NK-92 (cell line): ENCODE data around the gene VWA8.
"Not testable (repeated sequence)": the region's sequence is repeated elsewhere in the genome, so short reads cannot be mapped to it uniquely, and the experiment has no call there.

ENCODE experiments used
- DNase-seq: peaks from one replicate; lab custom pipeline; 2025; ENCODE audit not compliant: unreplicated experiment; lab: John Stamatoyannopoulos, UW

The VWA8 gene

DNA sequence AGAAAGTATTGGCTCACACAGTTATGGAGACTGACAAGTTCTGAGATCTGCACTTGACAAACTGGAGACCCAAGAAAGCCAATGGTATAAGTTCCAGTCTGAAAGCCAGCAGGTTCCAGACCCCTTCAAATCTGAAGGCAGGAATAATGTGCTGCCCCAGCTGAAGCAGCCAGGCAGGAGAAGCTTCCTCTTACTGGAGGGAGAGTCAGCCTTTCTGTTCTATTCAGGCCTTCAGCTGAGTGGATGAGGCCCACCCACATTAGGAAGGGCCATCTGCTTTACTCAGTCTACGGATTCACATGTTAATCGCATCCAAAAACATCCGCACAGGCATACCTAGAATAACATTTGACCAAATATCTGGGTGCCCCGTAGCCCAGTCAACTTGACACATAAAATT lies 8.2 kb upstream of the VWA8 start:
- no peak for DNase-seq

DNA sequence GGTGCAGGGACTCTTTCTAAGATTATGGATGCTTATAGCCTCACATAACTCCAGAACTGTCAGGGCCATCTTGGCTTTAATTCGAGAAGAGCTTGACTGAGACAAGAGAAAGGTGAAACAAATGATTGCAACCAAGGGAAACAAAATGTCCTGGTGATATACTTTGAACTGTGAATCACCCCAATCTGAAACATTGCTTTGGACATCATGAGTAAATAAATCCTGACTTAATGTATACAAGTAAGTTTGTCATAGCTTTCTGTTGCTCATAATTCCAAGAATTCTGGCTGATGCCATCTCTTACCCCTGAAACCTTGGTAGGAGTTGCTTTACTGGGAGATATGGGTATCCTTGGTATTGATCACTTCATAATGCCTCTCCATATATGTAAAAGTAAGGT lies 5.8 kb upstream of the VWA8 start:
- no peak for DNase-seq

DNA sequence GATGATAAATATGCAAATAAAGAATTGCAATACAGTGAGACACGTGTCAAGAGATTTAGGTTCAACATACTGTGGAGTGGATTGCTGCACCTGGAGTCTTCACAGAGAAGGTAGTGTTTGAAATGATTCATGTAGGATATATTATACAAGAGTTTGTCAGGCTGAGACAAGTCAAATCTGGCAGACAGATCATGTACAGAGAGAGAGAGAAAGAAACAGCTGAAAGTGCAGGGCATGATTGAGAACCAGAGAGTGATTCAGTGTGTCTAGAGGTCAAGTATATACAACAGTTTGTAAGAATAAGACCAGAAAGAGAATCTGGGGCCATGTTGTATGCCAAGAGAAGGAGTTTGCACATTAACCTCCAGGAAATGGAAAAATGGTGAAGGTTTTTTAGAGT lies 2.1 kb upstream of the VWA8 start:
- no peak for DNase-seq

DNA sequence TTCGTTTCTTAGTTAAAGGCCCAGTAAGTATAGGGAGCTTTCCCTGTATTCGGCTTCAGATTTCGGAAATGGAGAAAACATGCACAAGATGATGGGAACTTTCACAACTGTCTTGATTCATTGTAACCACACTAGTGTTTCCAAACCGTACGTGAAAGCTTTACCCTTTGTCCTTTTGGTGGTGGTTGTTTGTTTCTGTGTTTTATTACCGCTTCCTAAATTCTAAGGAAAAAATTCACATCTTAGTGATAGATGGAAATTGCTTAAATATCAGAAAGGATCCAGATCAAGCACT lies 504 bp upstream of the VWA8 start:
- DNase-seq, result no peak

DNA sequence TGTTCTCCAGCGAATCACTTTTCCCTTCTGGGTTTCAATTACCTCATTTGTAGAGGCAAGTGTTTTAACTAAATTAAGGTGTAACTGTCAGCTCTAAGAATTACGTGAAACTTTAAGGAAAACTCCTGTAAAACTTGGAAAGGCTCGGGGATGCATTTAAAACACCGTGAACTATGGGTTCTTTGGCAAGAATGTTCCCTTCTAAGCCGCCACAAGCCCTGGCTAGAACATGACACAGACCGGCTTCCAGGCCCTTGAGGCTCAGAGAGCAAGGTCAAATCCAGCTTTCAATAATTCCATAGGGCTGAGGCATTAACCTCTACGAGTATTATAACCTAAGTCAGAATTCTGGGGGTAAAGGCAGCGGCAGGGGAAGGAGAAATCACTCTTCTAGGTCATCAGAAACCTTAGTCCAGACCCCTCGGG lies 685 bp downstream of the VWA8 start:
- no peak for DNase-seq

DNA sequence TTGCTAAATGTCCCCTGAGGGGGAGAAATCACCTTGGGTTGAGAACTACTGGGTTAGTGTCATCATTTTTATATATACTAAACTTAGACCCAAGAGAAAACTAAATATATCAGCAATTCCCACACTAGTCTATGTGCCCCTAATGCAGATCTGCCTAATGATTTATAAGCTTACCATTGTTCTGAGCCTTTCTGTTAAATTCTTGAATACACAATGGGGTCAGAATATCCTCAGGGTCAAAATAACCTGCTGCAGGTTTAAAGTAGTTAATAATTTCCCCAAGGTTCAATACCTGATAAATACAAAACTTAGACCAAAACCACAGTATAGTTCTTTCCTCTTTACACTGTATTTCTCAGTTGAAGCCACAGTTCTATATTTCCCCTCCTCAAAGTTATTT lies 4.6 kb downstream of the VWA8 start:
- DNase-seq, result no peak

DNA sequence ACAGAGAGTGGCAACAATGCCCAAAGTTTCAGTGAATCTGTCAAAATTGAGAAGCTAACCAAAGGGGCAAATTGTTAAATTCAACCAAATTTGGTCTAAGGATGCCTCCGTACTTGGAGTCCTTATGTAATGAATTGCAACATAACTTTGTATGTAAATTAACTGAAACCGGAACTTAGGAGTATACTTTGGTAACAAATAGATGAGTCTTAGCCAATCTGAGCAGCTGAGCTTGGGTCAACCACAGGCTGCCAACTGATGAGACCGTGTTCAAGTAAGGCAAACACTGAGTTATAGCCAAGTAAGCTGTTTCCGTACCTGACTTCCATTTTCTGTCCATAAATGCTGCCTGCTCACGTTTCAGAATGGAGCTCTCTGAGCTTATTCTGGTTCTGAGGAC lies 5.3 kb downstream of the VWA8 start:
- no peak for DNase-seq

DNA sequence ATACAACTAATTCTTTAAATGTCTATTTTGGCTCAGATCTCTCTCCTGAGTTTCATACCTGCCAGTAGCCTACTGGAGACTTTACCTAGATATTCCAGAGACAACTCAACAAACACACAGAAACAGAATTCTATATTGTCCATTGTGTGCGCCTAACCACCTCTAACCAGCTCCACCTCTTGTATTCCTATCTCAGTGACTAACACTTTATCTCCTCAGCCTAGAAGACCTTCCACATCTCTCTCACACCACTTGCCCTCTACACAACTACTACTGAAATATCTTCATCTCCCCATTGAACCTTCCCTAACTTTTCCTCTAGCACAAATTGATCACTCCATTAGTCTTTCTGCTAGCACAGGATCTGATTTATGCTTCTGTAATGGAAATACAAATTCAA lies 6.7 kb downstream of the VWA8 start:
- no peak for DNase-seq

DNA sequence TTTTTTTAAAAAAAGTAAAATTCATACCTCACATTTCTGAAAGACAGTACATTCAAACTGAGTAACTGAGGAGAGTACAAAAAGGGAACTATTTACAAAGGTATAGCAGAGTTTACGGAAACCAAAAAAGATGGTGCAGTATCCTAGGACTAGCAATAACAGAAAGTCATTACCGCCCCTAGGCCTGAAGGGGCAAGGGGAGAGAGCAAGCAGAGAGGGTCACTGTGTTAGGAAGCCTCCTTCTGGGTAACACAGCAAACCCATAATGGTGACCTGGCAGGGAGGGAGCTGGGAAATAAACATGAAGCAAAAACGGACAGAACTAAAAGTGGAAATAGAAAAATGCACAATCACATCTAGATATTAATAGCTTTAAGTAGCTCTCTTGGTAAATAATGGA lies 8.2 kb downstream of the VWA8 start:
- DNase-seq, result no peak

DNA sequence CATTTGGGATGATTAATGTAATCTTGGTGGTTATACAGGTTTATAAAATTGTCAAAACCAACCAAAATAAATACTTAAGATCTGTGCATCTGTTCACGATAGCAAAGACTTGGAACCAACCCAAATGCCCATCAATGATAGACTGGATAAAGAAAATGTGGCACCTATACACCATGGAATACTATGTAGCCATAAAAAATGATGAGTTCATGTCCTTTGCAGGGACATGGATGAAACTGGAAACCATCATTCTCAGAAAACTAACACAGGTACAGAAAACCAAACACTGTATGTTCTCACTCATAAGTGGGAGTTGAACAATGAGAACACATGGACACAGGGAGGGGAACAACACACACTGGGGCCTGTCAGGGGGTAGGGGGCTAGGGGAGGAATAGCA lies 11.8 kb downstream of the VWA8 start:
- DNase-seq, result not testable (repeated sequence)

DNA sequence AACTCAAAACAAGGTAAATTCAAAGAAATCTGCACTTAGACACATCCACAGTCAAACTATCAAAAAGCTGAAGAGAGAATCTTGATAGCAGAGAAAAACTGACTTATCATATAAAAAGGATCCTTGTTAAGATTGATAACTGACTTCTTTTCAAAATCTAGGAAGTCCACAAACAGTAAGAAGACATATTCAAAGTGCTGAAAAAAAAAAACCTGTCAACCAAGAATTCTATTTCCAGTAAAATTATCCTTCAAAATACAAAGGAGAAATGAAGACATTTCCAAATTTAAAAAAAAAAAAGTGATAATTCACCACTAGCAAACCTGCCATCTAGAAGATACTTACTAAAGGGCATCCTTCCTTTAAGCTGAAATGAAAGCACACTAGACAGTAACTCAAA lies 15.0 kb downstream of the VWA8 start:
- DNase-seq, result no peak

DNA sequence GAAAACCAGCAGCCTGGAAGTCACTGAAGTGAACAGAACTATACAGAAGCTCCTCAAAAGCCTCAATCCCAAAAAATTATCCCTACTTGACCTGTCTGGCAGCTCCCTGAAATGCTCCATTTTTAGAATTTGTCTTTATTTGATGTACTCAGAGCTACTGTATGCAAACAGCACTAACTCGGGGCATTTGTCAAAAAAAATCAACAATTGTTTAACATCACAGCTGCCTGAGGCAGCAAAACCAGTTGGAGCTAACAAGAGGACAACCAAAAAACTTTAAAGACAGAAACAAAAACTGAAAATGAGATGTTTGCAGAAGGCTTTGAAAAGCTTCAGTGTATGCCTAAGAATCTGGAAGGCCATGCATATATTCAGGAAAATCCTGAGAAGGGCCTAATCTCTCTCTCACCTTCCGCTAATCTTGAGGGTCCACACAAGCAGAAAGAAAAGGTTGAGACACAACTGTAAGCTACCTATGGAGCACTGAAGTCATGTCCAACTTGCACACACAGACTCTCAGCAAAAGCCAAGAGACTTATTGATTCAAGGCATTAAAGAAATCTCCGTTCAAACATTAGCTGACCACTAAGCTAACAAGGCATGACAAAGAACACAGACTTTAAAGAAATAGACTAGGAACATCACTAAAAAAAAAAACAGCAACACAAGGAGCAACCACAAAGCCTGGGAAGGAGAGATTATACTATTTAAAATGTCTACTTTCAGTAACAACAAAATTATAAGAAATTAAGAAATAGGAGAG lies 16.1 kb downstream of the VWA8 start:
- DNase-seq, result no peak

DNA sequence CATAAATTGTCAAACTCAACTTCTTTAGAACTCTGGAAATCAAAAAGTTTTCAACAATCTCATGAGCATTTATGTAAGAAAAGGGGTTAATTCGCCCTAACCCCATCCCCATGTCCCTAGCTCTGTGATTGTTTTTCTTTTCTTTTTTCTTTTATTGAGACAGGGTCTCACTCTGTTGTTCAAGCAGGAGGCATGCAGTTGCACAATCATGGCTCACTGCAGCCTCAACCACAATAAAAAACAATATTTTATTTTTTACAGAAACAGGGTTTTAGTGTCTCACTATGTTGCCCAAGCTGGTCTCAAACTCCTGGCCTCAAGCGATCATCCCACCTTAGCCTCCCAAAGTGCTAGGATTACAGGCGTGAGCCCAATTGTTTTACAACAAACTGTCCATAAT lies 16.7 kb downstream of the VWA8 start:
- DNase-seq, result no peak

DNA sequence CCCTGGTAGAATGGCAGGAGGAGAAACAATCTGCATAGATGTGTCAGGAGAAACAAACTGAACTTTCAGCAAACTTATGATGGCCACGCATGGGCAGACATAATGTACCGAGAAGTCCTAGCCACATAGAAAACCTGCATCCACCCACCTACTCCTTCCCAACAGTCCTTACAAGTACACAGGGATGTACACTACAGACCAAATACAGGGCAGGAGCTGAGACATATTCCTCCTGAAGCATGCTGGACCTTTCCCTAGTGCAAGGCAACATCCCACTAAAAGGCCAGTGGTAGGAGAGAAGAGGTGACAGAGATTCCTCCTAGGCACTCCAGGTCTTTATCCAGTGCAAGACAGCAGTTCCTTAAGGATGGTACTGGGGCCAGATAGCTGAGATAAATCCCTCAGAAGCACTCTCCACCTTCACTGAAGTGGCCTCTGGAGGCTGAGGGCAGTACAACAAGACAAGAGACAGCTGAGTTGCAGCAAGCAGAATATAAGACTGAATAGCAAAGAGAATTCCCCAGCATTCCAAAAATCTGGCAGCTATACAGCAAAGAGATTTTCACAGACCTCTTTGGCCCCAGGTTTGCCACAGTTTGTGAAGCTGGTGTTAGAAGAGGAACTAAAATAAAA lies 18.3 kb downstream of the VWA8 start:
- no peak for DNase-seq

DNA sequence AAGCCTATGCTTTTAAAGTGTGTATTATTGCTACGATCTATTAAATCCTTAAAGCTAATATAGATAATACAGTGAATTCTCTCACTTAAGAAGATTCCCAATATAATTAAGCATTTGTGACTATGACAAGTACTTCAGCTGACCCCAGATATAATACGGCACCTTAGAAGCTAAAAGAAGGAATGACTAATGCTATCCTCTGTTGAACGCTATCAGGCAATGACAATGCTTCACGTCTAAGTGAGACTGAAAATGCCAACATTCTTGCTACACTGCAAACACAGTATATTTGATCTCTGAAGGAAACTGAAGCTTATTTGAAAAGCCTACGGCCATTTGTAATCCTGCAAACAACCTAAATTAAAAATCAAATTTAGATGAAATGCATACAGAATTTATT lies 19.7 kb downstream of the VWA8 start:
- DNase-seq, result no peak

DNA sequence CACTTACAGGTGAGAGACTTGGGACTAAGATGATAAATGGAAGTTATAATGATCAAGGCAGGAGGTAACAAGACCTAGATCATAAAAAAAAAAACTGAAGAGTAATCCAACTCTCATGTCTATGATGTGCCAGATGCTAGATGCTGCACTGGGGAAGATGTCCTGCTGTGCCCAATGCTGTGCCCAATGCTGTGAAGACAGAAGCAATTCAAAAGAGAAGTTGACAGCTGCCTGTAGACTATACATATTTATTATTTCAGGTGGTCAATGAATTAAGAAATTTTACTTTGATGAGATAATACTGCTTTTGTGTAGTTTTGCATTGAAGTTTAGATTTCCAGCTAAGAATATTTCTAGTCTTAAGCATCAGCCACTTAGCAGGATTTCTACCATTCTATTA lies 21.5 kb downstream of the VWA8 start:
- no peak for DNase-seq

DNA sequence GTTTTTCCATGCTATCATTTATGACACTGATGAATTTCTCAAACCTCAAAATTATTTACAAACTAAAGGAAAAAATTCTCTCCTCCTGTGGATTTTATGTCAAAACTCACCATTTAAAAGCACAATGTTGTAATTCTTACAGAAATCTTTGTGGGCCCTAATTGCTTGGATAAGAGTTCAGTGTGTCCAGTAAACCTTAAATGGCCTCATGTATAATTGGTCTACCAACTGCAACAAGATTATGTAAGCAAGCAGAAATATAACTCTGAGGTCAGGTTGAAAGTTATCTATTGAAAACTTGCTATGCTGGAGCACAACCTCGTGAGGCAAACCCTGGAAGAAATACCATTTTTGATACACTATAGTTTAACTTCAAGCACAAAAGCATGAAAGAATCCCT lies 22.0 kb downstream of the VWA8 start:
- DNase-seq, result no peak

DNA sequence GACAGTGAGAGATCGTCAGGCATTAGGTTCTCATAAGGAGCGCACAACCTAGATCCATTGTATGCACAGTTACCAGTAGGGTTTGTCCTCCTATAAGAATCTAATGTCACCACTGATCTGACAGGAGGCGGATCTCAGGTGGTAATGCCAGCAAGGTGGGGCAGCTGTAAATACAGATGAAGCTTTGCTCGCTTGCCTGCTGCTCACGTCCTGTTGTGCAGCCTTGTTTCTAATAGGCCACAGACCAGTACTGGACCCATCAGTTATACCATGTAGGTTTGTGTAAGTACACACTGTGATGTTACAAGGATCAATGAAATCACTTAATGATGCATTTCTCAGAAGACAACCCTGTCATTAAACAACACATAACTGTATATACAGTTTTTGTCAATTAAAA lies 23.5 kb downstream of the VWA8 start:
- DNase-seq, result no peak

DNA sequence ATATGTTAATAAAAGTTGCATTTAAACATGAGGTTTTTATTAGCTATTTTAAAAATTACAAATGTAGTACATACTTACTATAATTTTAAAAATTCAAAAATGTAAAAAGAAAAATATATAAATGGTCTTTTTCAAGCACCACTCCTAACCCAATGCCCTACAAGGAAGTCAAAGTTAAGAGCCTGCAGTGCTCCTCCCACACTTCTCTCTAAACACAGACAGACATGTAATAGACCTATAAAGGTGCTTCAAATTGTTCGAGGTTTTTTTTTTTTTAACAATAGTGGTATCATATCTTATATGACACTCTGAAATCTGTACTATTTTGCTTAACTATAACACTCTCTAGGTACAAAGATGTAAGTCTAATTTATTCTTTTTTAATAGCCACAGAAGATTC lies 25.4 kb downstream of the VWA8 start:
- no peak for DNase-seq

DNA sequence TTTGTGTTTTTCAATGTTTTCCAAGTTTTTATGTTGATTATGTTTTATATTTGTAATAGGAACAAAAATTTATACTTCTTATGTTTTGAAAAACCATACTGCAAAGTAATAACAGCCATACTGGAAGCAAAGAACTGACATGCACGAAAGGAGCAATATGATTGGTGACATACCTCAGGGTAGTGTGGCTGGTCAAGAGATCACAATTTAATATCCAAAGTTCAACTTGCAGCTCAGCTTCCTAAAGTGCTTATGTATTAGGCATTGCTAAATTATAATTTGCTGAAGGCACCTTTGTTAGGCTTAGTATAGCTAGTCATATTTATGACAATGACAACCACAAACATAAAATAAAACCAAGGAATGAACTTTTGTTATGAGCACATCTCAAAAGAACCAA lies 25.9 kb downstream of the VWA8 start:
- DNase-seq, result no peak

DNA sequence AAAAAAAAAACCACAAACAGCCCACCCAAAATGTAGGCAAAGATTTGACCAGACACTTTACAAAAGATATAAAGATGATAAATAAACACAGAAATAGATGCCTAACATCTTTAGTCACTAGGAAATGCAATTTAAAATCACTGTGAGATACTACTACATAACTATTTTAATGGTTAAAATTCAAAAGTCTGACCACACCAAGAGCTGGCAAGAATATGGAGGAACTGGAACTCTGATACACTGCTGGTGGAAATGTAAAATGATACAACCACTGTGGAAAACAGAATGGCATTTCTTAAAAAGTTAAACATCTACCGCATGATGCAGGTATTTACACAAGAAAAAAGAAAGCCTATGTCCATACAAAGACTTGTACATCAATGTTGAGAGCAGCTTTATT lies 26.8 kb downstream of the VWA8 start:
- no peak for DNase-seq

DNA sequence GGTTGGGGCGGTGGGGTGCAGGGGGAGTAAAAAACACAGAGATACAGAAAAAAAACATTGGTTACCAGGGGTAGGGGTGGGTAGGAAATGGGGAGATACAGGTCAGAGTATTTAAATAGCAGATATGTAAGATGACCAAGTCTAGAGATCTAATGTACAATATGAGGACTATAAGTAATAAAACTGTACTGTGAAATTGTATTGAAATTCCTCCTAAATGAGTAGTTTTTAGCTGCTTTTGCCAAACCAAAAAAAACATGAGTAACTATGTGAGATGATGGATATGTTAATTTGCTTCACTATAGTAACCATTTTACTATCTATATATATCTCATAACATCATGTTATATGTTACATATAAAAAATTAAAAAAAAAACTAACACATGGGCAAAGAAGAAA lies 29.6 kb downstream of the VWA8 start:
- DNase-seq, result no peak

DNA sequence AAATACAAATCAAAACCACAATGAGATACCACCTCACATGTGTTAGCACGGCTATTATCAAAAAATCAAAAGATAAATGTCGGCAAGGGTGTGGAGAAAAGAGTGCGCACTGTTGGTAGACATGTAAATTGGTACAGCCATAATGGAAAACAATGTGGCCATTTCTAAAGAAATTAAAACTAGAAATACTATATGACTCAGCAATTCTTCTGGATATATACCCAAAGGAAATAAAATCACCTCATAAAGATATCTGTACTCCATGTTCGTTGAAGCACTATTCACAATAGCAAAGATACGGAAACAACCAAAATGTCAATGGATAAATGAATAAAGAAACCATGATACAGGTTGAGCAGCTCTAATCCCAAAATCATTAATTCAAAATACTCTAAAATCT lies 30.8 kb downstream of the VWA8 start:
- DNase-seq, result no peak
